AG04449 (cell line): ENCODE data around the gene FBRS.

ENCODE experiments used
- CTCF ChIA-PET: fragments of 350-600 bp; formaldehyde crosslinking; extraction: SDS; loops from one replicate; lab custom pipeline; 2021; ENCODE audit warnings: antibody characterized with exemption; lab: Yijun Ruan, JAX
- POLR2A ChIA-PET: fragments of 400-600, 350-600 bp; formaldehyde crosslinking; extraction: SDS; loops from one replicate; lab custom pipeline; 2020; ENCODE audit warnings: antibody characterized with exemption, inconsistent platforms; lab: Yijun Ruan, JAX
- DNase-seq: peaks from one replicate; pipeline ENCODE4 v3.0.0-alpha.2; 2010; ENCODE audit warnings: low read depth, low spot score
- H3K4me3 ChIP-seq: 2 replicates; pipeline ENCODE4 v1.5.1; 2011; ENCODE audit warnings: low read depth, mild to moderate bottlenecking, control low read depth, low read length
- TF ChIP-seq, protein P1 (sequence below): IDR thresholded peaks from one replicate; pipeline ENCODE4 v1.5.1; 2011; ENCODE audit warnings: mild to moderate bottlenecking, moderate library complexity, low read length, control low read depth, inconsistent platforms; ENCODE audit not compliant: insufficient read depth; ENCODE audit errors: missing control alignments

Gene FBRS

DNA sequence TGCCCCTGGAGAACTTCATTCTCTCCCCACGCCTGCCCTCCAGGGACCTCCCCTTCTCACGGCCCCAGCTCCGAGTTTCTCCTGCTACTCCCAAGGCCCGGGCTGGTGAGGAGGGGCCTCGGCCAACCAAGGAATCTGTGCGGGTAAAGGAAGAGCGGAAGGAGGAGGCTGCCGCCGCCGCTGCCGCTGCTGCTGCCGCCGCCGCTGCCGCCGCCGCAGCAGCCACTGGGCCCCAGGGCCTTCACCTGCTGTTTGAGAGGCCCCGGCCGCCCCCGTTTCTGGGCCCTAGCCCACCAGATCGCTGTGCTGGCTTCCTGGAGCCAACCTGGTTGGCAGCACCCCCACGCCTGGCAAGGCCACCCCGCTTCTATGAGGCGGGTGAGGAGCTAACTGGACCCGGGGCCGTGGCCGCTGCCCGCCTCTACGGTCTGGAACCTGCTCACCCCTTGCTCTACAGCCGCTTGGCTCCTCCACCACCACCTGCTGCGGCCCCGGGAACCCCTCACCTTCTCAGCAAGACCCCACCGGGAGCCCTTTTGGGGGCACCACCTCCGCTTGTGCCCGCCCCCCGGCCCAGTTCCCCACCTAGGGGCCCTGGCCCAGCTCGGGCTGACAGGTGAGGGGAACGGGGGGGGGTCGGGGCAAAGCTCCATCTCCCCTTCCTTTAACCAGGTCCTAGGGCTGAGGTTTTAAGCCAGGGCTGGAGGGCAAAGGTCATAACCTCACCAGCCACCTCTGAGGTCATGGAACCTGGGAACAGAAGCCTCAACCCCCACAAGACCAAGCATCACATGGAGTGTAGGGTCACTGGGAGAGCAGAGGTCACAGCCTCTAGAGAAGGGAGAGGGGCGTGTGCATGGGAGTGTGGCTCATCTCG lies 11.0 kb downstream of the FBRS start:
- DNase-seq = no peak
- H3K4me3 ChIP-seq = no peak overlapping the region
- ChIA-PET POLR2A (no interaction called here), CTCF (interaction anchor here (1.3 kb wide), 1 partner anchor 8 kb away, joined by 3 read pairs; no protein-coding TSS in a partner anchor)
- TF ChIP-seq, protein P1, sequence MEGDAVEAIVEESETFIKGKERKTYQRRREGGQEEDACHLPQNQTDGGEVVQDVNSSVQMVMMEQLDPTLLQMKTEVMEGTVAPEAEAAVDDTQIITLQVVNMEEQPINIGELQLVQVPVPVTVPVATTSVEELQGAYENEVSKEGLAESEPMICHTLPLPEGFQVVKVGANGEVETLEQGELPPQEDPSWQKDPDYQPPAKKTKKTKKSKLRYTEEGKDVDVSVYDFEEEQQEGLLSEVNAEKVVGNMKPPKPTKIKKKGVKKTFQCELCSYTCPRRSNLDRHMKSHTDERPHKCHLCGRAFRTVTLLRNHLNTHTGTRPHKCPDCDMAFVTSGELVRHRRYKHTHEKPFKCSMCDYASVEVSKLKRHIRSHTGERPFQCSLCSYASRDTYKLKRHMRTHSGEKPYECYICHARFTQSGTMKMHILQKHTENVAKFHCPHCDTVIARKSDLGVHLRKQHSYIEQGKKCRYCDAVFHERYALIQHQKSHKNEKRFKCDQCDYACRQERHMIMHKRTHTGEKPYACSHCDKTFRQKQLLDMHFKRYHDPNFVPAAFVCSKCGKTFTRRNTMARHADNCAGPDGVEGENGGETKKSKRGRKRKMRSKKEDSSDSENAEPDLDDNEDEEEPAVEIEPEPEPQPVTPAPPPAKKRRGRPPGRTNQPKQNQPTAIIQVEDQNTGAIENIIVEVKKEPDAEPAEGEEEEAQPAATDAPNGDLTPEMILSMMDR = no peak

DNA sequence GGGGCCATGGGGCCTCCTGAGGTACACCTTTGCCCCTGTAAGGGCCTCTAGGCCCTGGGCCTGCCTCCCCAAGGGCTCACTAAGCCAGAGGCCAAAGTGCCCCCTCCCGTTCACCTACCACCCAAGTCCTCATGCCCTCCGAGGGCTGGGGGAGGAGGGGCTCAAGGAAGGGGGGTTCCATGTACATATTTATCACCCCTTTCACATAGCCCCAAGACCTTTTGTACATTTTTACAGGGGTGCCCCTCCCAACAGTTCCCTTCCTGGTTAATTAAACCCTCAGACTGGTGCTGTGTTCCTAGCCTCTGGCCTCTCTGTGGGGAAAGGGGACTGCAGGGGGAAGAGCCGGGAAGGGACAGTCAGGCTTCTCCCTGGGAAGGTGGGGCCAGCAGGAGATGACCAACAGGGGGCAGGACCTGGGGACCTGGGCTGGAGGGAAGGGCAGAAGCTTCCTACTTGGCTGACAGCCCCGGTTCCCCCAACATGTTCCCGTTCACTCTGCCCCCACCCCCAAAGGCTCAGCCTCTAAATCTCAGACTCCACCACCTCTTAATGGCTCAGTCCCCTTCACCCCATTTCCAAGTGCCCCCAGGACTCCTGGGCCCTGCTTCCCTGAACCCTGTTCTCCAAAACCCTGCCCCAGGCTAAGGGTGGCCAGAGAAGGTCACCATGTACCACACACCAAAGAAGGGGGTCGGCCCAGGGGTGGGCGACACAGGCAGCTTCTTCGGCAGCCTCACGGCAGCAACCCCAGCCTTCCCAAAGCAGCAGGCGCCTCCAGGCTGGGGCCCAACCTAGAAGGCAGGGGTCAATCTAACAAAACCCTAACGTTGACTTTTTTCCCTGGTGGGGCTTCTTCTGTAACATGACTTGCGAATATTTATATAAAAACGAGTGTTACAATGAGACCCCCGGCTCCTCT lies 11.9 kb downstream of the FBRS start:
- no peak overlapping the region for H3K4me3 ChIP-seq
- no peak for DNase-seq
- TF ChIP-seq, protein P1 = no peak
- POLR2A ChIA-PET = no interaction called here
- CTCF ChIA-PET = interaction anchor here (1.3 kb wide), 1 partner anchor 9 kb away, joined by 3 read pairs; no protein-coding TSS in a partner anchor

DNA sequence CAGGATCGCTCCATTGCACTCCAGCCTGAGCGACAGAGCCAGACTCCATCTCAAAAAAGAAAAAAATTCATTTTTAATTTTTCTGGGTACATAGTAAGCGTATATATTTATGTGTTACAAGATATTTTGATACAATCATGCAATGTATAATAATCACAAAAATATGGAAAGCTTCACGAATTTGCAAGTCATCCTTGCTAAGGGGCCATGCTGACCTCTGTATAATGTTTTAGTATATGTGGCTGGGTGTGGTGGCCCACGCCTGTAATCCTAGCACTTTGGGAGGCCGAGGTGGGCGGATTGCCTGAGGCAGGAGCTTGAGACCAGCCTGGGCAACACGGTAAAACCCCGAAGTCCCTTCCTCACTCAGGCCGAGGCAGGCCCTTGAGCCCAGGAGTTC lies 16.9 kb downstream of the FBRS start:
- TF ChIP-seq, protein P1 = no peak
- POLR2A ChIA-PET = interaction anchor here (1.1 kb wide), 1 partner anchor 9 kb away, joined by 3 read pairs; no protein-coding TSS in a partner anchor
- no peak overlapping the region for H3K4me3 ChIP-seq
- DNase-seq = no peak
- CTCF ChIA-PET = interaction anchor here (1.0 to 1.7 kb wide), 4 partner anchors 15 to 265 kb away, joined by 3 to 13 read pairs (median 4); no protein-coding TSS in a partner anchor

DNA sequence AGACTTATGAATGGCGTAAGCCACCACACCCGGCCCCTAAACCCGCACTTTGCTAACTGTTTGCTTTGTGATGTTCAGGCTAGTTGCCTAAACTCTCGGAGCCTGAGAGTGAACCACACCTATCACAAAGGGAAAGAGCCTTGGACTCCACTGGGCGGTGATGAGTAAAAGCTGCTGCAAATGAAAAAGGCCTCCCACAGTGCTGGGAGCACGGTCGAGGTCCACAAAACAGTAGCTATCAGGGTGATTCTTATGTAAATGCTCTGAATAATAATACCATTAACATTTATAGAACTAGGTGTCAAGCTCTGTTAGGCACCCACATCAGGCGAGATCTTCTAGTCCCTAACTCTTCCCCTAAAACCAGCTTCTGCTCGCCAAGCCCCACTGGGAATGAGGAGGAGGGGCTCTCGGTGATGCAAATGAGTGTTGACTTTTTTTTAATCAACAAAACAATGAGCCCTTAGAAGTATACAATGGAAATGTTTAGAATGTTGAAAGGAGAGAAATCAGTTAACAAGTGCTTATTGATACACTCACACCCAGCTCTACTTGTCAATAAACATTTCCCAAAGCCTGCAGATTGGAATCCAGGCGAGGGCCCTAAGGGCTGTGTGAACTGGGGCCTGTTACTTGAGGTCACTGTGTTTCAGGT lies 19.8 kb downstream of the FBRS start:
- CTCF ChIA-PET = interaction anchor here (1.2 to 1.8 kb wide), 4 partner anchors 13 to 19 kb away, joined by 4 to 7 read pairs (median 6); partner anchors contain the start of gene FBRS

DNA sequence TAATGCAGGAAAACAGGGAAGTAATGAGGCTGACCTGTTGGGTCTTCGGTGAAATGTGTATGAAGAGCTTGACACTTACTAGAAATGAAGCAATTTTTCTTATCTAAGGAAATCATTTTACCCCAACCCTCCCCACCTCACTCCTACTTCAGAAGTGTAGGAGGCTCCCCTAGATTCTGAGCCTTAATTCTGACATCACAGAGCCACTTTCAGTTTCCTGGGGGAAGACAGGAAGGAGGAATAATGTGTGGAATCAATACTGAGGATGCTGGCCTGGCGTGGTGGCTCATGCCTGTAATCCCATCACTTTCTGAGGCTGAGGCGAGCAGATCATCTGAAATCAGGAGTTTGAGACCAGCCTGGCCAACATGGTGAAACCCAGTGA lies 20.3 kb downstream of the FBRS start:
- CTCF ChIA-PET = interaction anchor here (1.2 to 1.8 kb wide), 4 partner anchors 13 to 20 kb away, joined by 4 to 7 read pairs (median 6); partner anchors contain the start of gene FBRS
- DNase-seq = no peak
- POLR2A ChIA-PET = no interaction called here
- TF ChIP-seq, protein P1 = no peak
- no peak overlapping the region for H3K4me3 ChIP-seq

More for the DNA sequence above, 19.8 kb downstream of the FBRS start:
- TF ChIP-seq, protein P1 = no peak
- POLR2A ChIA-PET = no interaction called here
- no peak for DNase-seq
- H3K4me3 ChIP-seq = no peak overlapping the region
